Fibroblast of skin of right biceps (primary cell): Measurements from ENCODE around the gene SHOX.
"Not testable (repeated sequence)": the region's sequence is repeated elsewhere in the genome, so short reads cannot be mapped to it uniquely, and the experiment has no call there.

ENCODE experiments used
- DNase-seq: peaks from one replicate; pipeline ENCODE4 v3.0.0-alpha.2; 2013

The SHOX gene

DNA sequence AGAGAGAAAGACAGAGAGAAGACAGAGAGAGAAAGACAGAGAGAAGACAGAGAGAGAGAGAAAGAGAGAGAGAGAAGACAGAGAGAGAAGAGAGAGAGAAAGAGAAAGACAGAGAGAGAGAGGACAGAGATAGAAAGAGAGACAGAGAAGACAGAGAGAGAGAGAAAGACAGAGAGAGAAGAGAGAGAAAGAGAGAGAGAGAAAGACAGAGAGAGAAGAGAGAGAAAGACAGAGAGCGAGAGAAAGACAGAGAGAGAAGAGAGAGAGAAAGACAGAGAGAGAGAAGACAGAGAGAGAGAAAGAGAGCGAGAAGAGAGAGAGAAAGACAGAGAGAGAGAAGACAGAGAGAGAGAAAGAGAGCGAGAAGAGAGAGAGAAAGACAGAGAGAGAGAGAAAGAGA is 7.8 kb upstream of the SHOX start:
- not testable (repeated sequence) for DNase-seq

DNA sequence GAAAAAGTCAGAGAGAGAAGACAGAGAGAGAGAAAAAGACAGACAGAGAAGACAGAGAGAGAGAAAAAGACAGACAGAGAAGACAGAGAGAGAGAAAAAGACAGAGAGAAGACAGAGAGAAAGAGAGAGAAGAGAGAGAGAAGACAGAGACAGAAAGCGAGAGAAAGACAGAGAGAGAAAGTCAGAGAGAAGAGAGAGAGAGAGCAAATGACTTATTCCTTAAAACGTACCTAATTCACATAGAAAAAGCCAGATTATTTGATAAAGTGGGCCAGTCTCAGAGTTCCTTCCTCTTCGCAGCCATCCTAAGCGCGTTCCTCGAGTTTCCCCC is 7.4 kb upstream of the SHOX start:
- no peak for DNase-seq

DNA sequence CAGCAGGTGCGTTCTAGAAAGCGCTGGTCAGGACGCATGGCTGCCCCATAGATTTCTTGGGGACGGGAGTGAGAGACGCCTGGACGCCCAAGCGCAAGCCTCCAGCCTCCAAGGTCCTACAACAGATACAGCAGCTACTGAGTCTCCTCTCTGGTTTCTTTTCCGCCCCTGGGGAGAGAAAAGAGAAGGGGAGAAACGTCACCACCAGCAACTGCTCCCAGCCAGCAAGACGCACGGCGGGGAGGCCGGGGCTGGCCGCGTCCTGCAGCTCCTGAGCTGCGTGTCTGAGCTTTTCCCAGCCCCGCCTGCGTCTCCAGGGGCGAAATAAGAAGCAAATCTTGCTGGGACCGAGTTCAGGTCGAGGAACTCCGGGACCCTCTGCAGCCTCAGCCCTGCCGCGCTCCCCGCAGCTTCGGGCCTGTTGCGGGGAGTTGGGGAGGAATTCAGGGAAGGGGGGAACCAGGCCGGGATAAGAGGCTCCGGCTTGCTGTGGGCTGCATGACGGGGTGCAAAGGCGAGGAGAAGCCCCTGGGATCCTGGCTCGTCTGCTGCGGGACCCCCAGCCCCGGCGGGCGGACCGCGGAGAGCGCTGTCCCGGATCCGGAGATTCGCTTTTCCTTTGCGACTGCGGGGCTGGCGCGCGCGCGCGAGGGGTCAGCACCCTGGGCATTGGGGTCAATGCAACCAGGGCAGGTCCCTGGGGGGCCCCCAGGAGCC is 6.8 kb upstream of the SHOX start:
- DNase-seq: no peak

DNA sequence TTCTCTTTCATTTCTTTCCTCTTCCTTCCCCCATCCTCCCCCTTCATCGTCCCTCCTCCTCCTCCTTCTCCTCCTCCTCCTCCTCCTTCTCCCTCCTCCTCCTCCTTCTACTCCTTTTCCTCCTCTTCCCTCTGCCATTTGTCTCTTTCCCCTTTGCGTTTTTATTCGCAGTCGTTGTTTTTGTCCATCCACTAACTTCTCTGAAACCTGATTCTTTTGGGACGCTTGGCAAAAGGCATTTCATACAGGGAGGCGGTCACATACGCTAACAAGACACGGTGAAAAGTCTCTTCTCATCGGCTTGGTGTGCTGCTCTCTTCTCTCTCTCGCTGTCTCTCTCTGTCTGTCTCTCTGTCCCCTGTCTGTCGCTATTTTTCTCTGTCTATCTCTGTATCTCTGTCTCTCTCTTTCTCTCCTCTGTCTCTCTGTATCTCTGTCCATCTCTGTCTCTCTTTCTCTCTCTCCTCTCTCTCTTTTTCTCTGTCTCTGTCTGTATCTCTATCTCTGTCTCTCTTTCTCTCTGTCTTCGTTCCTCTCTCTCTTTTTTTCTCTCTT is 5.4 kb upstream of the SHOX start:
- no peak for DNase-seq

DNA sequence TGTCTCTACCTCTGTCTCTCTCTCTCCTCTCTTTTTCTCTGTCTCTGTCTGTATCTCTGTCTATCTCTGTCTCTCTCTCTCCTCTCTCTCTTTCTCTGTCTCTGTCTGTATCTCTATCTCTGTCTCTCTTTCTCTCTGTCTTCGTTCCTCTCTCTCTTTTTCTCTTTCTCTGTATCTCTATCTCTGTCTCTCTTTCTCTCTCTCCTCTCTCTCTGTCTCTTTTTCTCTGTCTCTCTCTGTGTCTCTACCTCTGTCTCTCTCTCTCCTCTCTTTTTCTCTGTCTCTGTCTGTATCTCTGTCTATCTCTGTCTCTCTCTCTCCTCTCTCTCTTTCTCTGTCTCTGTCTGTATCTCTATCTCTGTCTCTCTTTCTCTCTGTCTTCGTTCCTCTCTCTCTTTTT is 4.5 kb upstream of the SHOX start:
- DNase-seq: not testable (repeated sequence)

DNA sequence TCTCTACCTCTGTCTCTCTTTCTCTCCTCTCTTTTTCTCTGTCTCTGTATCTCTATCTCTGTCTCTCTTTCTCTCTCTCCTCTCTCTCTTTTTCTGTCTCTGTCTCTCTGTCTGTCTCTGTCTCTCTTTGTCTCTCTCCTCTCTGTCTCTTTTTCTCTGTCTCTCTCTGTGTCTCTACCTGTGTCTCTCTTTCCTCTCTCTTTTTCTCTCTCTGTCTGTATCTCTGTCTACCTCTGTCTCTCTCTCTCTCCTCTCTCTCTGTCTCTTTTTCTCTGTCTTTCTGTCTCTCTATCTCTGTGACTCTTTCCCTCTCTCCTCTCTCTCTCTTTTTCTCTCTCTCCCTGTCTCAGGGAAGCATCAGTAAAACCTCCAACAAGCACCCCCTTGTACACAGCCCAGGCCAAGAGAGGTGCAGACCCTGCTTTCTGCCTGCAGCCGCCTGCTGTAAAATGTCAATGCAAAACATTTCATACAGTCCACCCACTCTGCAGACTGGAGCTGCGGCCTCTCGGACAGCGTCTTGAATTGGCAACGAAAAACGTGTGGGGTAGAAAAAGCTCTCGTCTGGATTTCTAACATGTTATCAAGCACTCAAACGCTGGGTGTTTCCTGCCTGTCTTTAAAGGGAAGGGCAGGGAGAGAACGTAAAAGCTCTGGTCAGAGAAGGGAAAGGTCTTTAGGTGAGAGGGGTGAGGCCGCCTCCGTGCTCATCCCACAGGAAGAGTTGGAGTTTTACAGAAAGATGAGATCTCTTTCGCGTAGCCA is 3.7 kb upstream of the SHOX start:
- DNase-seq: no peak

DNA sequence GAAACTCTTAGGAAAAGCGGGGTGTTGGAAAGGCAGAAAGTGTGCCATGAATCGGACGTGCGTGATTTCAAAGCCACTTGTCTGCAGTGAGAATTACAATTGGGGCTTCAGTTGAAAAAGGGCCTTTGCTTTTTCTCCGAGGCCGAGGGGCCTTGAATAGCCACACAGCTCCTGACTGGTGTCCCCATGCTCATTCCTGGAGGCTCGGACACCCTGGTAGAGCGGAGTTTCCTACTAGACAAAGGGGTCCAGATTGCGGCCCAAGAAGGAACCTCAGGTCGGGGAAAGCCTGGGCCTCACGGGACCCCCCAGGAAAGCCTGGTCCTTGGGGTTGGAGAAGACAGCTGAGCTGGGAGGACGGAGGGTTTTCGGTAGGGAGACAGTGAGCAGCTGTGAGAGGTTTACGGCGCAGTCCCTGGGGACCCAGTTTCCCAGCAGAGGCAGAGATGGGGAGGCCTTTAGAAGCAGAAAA is 3.0 kb upstream of the SHOX start:
- no peak for DNase-seq

DNA sequence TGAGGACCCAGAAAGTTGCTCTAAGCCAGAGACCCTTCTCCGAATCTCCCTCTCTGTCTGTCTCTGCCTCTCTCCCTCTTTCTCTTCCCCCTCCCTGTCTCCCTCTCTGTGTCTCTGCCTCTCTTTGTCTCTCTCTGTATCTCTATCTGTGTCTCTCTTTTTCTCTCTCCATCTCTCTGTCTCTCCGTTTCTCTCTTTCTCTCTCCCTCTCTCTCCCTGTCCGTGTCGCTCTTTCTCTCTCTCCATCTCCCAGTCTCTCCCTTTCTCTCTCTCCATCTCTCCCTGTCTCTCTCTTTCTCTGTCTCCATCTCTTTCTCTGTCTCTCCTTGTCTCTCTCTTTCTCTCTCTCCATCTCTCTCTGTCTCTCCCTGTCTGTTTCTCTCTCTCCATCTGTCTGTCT is 2.6 kb upstream of the SHOX start:
- no peak for DNase-seq

DNA sequence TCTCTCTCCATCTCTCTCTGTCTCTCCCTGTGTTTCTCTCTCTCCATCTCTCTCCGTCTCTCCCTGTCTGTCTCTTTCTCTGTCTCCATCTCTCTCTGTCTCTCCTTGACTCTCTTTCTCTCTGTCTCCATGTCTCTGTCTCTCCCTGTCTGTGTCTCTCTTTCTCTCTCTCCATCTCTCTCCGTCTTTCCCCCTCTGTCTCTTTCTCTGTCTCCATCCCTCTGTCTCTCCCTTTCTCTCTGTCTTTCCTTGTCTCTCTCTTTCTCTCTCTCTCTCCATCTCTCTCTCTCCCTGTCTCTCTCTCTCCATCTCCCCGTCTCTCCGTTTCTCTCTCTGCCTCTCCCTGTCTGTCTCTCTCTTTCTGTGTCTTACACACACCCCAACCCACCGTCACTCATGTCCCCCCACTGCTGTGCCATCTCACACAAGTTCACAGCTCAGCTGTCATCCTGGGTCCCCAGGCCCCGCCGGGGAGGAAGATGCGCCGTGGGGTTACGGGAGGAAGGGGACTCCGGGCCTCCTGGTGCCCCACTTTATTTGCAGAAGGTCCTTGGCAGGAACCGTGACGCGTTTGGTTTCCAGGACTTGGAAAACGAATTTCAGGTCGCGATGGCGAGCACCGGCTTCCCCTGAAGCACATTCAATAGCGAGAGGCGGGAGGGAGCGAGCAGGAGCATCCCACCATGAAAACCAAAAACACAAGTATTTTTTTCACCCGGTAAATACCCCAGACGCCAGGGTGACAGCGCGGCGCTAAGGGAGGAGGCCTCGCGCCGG is 1.2 kb upstream of the SHOX start:
- no peak for DNase-seq

DNA sequence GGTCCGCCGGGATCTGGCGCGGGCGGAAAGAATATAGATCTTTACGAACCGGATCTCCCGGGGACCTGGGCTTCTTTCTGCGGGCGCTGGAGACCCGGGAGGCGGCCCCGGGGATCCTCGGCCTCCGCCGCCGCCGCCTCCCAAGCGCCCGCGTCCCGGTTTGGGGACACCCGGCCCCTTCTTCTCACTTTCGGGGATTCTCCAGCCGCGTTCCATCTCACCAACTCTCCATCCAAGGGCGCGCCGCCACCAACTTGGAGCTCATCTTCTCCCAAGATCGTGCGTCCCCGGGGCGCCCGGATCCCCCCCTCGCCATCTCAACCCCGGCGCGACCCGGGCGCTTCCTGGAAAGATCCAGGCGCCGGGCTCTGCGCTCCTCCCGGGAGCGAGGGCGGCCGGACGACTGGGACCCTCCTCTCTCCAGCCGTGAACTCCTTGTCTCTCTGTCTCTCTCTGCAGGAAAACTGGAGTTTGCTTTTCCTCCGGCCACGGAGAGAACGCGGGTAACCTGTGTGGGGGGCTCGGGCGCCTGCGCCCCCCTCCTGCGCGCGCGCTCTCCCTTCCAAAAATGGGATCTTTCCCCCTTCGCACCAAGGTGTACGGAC is 482 bp upstream of the SHOX start:
- no peak for DNase-seq

DNA sequence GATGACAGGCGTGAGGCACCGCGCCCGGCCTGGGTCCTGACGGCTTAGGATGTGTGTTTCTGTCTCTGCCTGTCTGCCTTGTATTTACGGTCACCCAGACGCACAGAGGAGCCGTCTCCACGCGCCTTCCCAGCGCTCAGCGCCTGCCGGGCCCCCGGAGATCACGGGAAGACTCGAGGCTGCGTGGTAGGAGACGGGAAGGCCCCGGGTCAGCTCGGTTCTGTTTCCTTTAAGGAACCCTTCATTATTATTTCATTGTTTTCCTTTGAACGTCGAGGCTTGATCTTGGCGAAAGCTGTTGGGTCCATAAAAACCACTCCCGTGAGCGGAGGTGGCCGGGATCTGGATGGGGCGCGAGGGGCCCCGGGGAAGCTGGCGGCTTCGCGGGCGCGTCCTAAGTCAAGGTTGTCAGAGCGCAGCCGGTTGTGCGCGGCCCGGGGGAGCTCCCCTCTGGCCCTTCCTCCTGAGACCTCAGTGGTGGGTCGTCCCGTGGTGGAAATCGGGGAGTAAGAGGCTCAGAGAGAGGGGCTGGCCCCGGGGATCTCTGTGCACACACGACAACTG is 1.3 kb downstream of the SHOX start:
- DNase-seq: no peak

DNA sequence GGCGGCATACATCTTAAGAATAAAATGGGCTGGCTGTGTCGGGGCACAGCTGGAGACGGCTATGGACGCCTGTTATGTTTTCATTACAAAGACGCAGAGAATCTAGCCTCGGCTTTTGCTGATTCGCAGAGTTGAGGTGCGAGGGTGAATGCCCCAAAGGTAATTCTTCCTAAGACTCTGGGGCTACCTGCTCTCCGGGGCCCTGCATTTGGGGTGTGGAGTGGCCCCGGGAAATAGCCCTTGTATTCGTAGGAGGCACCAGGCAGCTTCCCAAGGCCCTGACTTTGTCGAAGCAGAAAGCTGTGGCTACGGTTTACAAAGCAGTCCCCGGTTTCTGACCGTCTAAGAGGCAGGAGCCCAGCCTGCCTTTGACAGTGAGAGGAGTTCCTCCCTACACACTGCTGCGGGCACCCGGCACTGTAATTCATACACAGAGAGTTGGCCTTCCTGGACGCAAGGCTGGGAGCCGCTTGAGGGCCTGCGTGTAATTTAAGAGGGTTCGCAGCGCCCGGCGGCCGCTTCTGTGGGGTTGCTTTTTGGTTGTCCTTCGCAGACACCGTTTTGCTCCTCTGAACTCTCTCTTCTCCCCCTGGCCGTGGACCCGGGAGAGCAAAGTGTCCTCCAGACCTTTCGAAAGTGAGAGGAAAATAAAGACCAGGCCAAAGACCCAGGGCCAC is 1.9 kb downstream of the SHOX start:
- DNase-seq: no peak

DNA sequence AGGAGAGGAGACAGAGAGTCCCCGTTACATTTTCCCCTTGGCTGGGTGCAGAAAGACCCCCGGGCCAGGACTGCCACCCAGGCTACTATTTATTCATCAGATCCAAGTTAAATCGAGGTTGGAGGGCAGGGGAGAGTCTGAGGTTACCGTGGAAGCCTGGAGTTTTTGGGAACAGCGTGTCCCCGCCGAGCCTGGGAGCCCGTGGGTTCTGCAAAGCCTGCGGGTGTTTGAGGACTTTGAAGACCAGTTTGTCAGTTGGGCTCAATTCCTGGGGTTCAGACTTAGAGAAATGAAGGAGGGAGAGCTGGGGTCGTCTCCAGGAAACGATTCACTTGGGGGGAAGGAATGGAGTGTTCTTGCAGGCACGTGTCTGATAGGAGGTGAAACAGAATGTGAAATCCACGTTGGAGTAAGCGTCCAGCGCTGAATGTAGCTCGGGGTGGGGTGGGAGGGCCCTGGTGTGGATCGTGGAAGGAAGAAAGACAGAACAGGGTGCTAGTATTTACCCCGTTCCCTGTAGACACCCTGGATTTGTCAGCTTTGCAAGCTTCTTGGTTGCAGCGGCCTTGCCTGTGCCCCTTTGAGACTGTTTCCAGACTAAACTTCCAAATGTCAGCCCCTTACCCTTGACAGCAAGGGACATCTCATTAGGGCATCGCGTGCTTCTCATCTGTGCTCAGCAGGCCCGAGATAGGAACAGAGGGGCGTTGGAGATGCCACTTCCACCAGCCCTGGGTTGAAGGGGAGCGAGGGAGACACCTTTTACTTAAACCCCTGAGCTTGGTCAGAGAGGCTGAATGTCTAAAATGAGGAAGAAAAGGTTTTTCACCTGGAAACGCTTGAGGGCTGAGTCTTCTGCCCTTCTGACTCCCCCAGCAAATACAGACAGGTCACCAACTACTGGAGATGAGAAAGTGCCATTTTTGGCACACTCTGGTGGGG is 2.7 kb downstream of the SHOX start:
- DNase-seq: no peak

DNA sequence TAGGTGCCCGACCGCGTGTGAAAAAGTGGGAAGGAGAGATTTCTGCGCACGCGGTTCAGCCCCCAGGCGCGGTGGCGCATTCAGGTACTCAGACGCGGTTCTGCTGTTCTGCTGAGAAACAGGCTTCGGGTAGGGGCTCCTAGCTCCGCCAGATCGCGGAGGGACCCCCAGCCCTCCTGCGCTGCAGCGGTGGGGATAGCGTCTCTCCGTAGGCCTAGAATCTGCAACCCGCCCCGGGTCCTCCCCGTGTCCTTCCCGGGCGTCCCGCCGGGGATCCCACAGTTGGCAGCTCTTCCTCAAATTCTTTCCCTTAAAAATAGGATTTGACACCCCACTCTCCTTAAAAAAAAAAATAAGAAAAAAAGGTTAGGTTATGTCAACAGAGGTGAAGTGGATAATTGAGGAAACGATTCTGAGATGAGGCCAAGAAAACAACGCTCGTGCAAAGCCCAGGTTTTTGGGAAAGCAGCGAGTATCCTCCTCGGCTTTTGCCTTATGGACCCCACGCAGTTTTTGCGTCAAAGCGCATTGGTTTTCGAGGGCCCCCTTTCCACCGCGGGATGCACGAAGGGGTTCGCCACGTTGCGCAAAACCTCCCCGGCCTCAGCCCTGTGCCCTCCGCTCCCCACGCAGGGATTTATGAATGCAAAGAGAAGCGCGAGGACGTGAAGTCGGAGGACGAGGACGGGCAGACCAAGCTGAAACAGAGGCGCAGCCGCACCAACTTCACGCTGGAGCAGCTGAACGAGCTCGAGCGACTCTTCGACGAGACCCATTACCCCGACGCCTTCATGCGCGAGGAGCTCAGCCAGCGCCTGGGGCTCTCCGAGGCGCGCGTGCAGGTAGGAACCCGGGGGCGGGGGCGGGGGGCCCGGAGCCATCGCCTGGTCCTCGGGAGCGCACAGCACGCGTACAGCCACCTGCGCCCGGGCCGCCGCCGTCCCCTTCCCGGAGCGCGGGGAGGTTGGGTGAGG is 3.7 kb downstream of the SHOX start:
- no peak for DNase-seq

DNA sequence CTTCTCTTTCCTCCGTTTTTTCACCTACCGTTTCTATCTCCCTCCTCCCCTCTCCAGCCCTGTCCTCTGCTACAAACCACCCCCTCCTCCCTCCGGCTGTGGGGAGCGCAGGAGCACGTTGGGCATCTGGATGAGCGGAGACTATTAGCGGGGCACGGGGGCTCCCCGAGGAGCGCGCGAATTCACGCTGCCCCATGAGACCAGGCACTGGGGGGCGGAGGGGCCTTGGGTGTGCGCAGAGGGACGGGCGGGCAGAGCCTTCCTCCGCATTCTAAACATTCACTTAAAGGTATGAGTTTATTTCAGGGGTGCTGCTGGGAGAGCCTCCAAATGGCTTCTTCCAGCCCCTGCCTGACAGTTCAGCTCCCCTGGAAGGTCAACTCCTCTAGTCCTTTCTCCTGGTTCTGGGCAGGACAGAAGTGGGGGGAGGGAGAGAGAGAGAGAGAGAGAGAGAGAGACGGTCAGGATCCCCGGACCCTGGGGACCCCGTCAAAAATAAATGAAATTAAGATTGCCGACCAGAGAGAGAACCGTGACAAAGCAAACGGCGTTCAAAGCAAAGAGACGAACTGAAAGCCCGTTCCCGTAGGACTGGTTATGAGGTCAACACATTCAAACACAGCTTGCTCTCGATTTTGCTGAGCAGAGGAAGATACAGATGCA is 5.0 kb downstream of the SHOX start:
- DNase-seq: no peak

DNA sequence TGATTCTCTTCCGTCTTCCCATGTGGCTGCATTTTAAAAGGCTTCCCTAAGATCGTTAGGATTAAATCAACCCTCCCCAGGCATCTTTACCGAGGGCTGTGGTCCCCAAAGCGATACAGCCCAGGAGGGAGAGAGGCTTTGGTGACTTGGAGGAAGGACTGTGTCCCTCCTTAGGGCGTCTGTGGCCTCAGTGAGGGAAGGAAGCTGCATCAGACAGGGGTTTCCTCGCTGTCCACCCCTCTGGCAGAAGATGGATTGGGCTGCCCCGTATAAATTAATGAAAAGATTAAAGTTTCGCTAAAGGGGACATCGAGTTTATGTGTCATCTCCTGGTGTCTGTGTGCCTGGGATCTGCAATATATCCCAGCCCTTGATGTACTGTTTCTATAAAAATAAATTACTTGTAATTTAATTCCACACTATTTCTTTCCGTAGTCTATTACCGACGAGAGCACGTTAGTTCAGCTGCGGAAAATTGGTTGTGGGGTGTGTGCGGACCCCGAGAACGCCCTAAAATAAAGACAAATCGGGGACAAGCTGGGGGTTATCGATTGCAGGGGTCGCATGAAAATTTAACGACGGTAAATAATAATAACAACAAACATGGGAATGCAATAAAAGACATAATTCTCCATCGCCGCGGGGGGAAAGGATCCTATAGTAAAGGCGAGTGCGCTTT is 6.5 kb downstream of the SHOX start:
- DNase-seq: no peak

DNA sequence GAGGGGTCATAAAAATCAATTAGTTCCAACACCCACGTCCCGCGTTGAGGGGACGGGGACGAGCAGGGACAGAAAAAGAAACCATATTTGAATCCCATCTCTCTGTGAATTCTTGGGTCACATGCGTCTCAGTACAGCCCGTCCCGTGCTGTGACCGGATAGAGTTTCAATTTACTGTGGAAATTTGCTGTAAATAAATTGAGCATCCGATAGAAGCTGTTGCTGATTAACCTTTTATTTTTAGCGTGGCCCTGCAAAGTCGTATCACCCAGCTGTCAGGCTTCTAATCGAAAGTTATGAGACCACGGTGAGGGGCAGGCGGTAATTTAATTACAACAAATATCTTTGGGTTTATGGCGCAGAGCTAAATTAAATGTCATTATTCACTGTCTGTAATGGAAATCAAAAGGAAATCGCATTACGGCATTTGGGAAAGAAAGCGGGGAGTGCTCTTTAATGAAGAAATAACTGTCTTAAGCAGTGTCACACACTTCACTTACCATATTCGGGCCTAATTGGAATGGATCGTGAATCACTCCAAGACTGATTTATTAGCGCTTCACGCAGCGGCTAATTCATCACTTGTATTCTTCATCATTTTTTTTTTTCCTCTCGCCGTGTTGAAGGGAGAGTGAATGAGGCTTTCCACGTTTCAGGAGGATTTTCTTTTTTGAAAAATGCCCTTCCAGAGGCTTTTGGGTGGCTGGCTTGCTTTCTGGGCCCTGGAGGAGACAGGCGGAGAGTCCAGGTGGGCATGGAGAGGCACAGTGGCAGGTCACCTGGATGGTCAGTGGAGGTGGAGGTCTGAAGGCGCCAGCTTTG is 7.3 kb downstream of the SHOX start:
- DNase-seq: no peak
